GM19395 (cell line): Measurements from ENCODE around the gene TIMM8B.
"Not testable (repeated sequence)": the region's sequence is repeated elsewhere in the genome, so short reads cannot be mapped to it uniquely, and the experiment has no call there.

ENCODE experiments used
- ATAC-seq: cut with Tn5 transposase; IDR thresholded peaks from one replicate; pipeline ENCODE4 v1.9.1; 2021; ENCODE audit warnings: mild to moderate bottlenecking, moderate library complexity; ENCODE audit not compliant: unreplicated experiment

Gene TIMM8B

GRCh38 chr11:112085822-112086421 lies 634 bp downstream of the TIMM8B start:
- peak; percentile 42 for ATAC-seq

GRCh38 chr11:112082729-112083128 lies 3.8 kb downstream of the TIMM8B start:
- no peak for ATAC-seq

GRCh38 chr11:112073941-112074811 lies 12.4 kb downstream of the TIMM8B start, which contains the start of the genes NKAPD1 and PIH1D2:
Gene NKAPD1, plus strand, starts transcription at chr11:112074299. Its CDS starts 1,276 bp downstream, at chr11:112075575.
Gene PIH1D2, minus strand, starts transcription at chr11:112074017. Its CDS starts 843 bp downstream, at chr11:112073174.
- peak; percentile 93 for ATAC-seq

- no peak for ATAC-seq
Measured at GRCh38 chr11:112062923-112063322, 23.6 kb downstream of the TIMM8B start.

- ATAC-seq = no peak
Measured at GRCh38 chr11:112058103-112058502, 28.5 kb downstream of the TIMM8B start.

- ATAC-seq = no peak
Measured at GRCh38 chr11:112057170-112057569, 29.4 kb downstream of the TIMM8B start.

- ATAC-seq = no peak
Measured at GRCh38 chr11:112051768-112052167, 34.8 kb downstream of the TIMM8B start.

- ATAC-seq = peak; percentile 81
Measured at GRCh38 chr11:112050721-112051120, 35.8 kb downstream of the TIMM8B start.

GRCh38 chr11:112049777-112050176 lies 36.8 kb downstream of the TIMM8B start:
- no peak for ATAC-seq

- ATAC-seq = not testable (repeated sequence)
Measured at GRCh38 chr11:112048256-112048655, 38.3 kb downstream of the TIMM8B start.

GRCh38 chr11:112046647-112047046 lies 39.9 kb downstream of the TIMM8B start:
- not testable (repeated sequence) for ATAC-seq

GRCh38 chr11:112044961-112045360 lies 41.6 kb downstream of the TIMM8B start:
- no peak for ATAC-seq

- ATAC-seq = no peak
Measured at GRCh38 chr11:112042961-112043304, 43.6 kb downstream of the TIMM8B start.

GRCh38 chr11:112042161-112042960 lies 44.2 kb downstream of the TIMM8B start:
- no peak for ATAC-seq

- ATAC-seq = no peak
Measured at GRCh38 chr11:112037527-112037926, 49.0 kb downstream of the TIMM8B start.
